OCI-LY7 (cell line): ENCODE results near the gene COMMD1. TPM values are rescaled to one million over a fixed set of nuclear protein-coding genes. Genes with fewer than 3 reads are reported as not detected.

Experiments
- BruUV-seq: library from RNA; stranded (reverse); fragments of 400-500 nt; replicated peaks from 2 replicates; lab custom pipeline; 2021; lab: Mats Ljungman, UMichigan
- CTCF ChIA-PET: fragments of 300-600 bp; sonication (Branson Sonifier 250); formaldehyde crosslinking; loops from one replicate; lab custom pipeline; 2022; ENCODE audit warnings: antibody characterized with exemption; ENCODE audit not compliant: unreplicated experiment; lab: Charles Lee
- POLR2A ChIA-PET: fragments of 300-600 bp; sonication (Branson Sonifier 250); formaldehyde crosslinking; loops from one replicate; lab custom pipeline; 2022; ENCODE audit warnings: antibody characterized with exemption; lab: Charles Lee
- DNase-seq: peaks from one replicate; pipeline ENCODE4 v3.0.0-alpha.2; 2015; ENCODE audit warnings: low spot score
- H2AFZ ChIP-seq: fragments of 200-600 bp; sonication (generic), shearing (Covaris generic); 2 replicates; pipeline ENCODE4 v1.6.1; 2014; ENCODE audit warnings: mild to moderate bottlenecking, antibody characterized with exemption, low read length, moderate library complexity
- H3K27ac ChIP-seq: fragments of 200-600 bp; sonication (generic); 2 replicates; pipeline ENCODE4 v1.5.1; 2014; ENCODE audit warnings: mixed run types, low read depth, mild to moderate bottlenecking, moderate library complexity, low read length, inconsistent platforms; ENCODE audit not compliant: poor library complexity, severe bottlenecking
- H3K36me3 ChIP-seq: fragments of 200-600 bp; sonication (generic); 2 replicates; pipeline ENCODE4 v1.6.1; 2014; ENCODE audit warnings: mild to moderate bottlenecking, antibody characterized with exemption, low read length, moderate library complexity, mixed read lengths; ENCODE audit not compliant: insufficient read depth
- H3K4me1 ChIP-seq: fragments of 200-600 bp; sonication (generic); 2 replicates; pipeline ENCODE4 v1.5.1; 2014; ENCODE audit warnings: mild to moderate bottlenecking, low read length; ENCODE audit not compliant: insufficient read depth, poor library complexity, severe bottlenecking
- H3K4me2 ChIP-seq: fragments of 200-600 bp; sonication (generic); 2 replicates; pipeline ENCODE4 v1.6.1; 2014; ENCODE audit warnings: mild to moderate bottlenecking, low read length
- H3K4me3 ChIP-seq: fragments of 200-600 bp; sonication (generic); 2 replicates; pipeline ENCODE4 v1.5.1; 2014; ENCODE audit warnings: mild to moderate bottlenecking, low read depth, low read length; ENCODE audit not compliant: poor library complexity, severe bottlenecking
- H3K79me2 ChIP-seq: fragments of 200-600 bp; sonication (generic); 2 replicates; pipeline ENCODE4 v1.6.1; 2016; ENCODE audit warnings: low read depth, mild to moderate bottlenecking, low read length, moderate library complexity, mixed read lengths; ENCODE audit not compliant: insufficient read depth
- H3K9me2 ChIP-seq: fragments of 200-600 bp; sonication (generic); 2 replicates; pipeline ENCODE4 v1.6.1; 2016; ENCODE audit warnings: mild to moderate bottlenecking, low read length, mixed read lengths; ENCODE audit not compliant: insufficient read depth
- H3K9me3 ChIP-seq: fragments of 200-600 bp; sonication (generic); 2 replicates; pipeline ENCODE4 v1.6.1; 2014; ENCODE audit warnings: mild to moderate bottlenecking, mixed run types, low read length, mixed read lengths
- H4K20me1 ChIP-seq: fragments of 200-600 bp; sonication (generic); 2 replicates; pipeline ENCODE4 v1.6.1; 2014; ENCODE audit warnings: mild to moderate bottlenecking, antibody characterized with exemption, low read length, moderate library complexity, mixed read lengths; ENCODE audit not compliant: insufficient read depth
- CTCF ChIP-seq: fragments of 200-600 bp; sonication (generic); conservative IDR thresholded peaks from 2 replicates; pipeline ENCODE4 v1.5.1; 2014; ENCODE audit warnings: mild to moderate bottlenecking, antibody characterized with exemption, low read length, moderate library complexity, mixed read lengths
- EZH2phosphoT487 ChIP-seq: fragments of 200-600 bp; sonication (generic); IDR thresholded peaks from 2 replicates; pipeline ENCODE4 v1.6.1; 2018; ENCODE audit warnings: low read depth, borderline replicate concordance, mild to moderate bottlenecking, mixed run types, antibody characterized with exemption, low read length, moderate library complexity, mixed read lengths
- intact Hi-C: fragments of 100-400 bp; cut with micrococcal nuclease; formaldehyde crosslinking; loops from one replicate; pipeline ENCODE4 v1.10.0; 2022; ENCODE audit not compliant: unreplicated experiment
- total RNA-seq, 2 experiments: library from RNA; depleted of rRNA in 1 of 2; stranded (reverse); fragments of >200 nt in 1 of 2; shearing (Covaris generic) in 1 of 2; gene quantifications; 2 replicates each; pipeline ENCODE4 v1.2.3, GENCODE V29; 2014 to 2022

Gene COMMD1
- total RNA-seq, 2 experiments from 2014 or later: 22.0 to 22.1 TPM

- Histone ChIP-seq H3K27ac (no peak overlapping the region), H3K9me2 (no peaks in the 10 kb centered on the region), H3K4me2 (0 out of 2 replicates have a peak overlapping the region, but pooled peaks have one; percentile 19), H3K36me3 (no peaks in the 10 kb centered on the region), H3K79me2 (no peaks in the 10 kb centered on the region), H3K9me3 (no peaks in the 10 kb centered on the region), H3K4me1 (peaks cover 44% of the 10 kb centered on the region), H2AFZ (peak overlapping the region; percentile 72; the same call in 1 of the 2 replicates), H3K4me3 (no peak overlapping the region), H4K20me1 (no peaks in the 10 kb centered on the region)
- BruUV-seq: no TSS peak
- TF ChIP-seq CTCF: no peak
- no peak for TF ChIP-seq EZH2phosphoT487
- ChIA-PET POLR2A (interaction anchor here (1.2 to 4.9 kb wide), 5 partner anchors 11 to 21 kb away, joined by 3 to 31 read pairs (median 5); no protein-coding TSS in a partner anchor), CTCF (no interaction called here)
- intact Hi-C loops: no loop called here
- DNase-seq: no peak
Observed at GRCh38 chr2:62163106-62163831, 257.8 kb downstream of the COMMD1 start.

GRCh38 chr2:62163834-62164233, 258.4 kb downstream of the COMMD1 start:
- H4K20me1 ChIP-seq: no peaks in the 10 kb centered on the region
- H3K4me1 ChIP-seq: peaks cover 44% of the 10 kb centered on the region
- BruUV-seq: no TSS peak
- DNase-seq: no peak
- no peaks in the 10 kb centered on the region for H3K9me2 ChIP-seq
- no peak overlapping the region for H3K27ac ChIP-seq
- ChIA-PET CTCF (no interaction called here), POLR2A (interaction anchor here (1.2 to 4.9 kb wide), 5 partner anchors 10 to 21 kb away, joined by 3 to 31 read pairs (median 5); no protein-coding TSS in a partner anchor)
- no peak overlapping the region for H3K4me3 ChIP-seq
- no peaks in the 10 kb centered on the region for H3K79me2 ChIP-seq
- TF ChIP-seq CTCF (no peak), EZH2phosphoT487 (no peak)
- peak overlapping the region; percentile 19; the same call in 1 of the 2 replicates for H3K4me2 ChIP-seq
- peak overlapping the region; percentile 72 for H2AFZ ChIP-seq
- no peaks in the 10 kb centered on the region for H3K36me3 ChIP-seq
- no peaks in the 10 kb centered on the region for H3K9me3 ChIP-seq
- intact Hi-C loops: no loop called here

- Histone ChIP-seq H3K27ac (peak overlapping the region; percentile 41), H3K4me2 (peak overlapping the region; percentile 43), H3K9me3 (no peaks in the 10 kb centered on the region), H4K20me1 (no peaks in the 10 kb centered on the region), H2AFZ (peak overlapping the region; percentile 94), H3K9me2 (no peaks in the 10 kb centered on the region), H3K36me3 (no peaks in the 10 kb centered on the region), H3K4me3 (no peak overlapping the region), H3K4me1 (peaks cover 53% of the 10 kb centered on the region), H3K79me2 (no peaks in the 10 kb centered on the region)
- ChIA-PET CTCF (no interaction called here), POLR2A (interaction anchor here (0.8 to 4.4 kb wide), 4 partner anchors 12 to 164 kb away, joined by 3 to 31 read pairs (median 4); no protein-coding TSS in a partner anchor)
- no TSS peak for BruUV-seq
- no peak for DNase-seq
- TF ChIP-seq CTCF: no peak
- no peak for TF ChIP-seq EZH2phosphoT487
- intact Hi-C loops: no loop called here
Observed at GRCh38 chr2:62175728-62176127, 270.3 kb downstream of the COMMD1 start.
